ENCODE results near the gene INSYN2B. TPM values are rescaled to one million over a fixed set of nuclear protein-coding genes. Genes with fewer than 3 reads are reported as not detected.
A peak's percentile ranks its signal among the peaks of the same experiment; 100 is the strongest.

Gene INSYN2B
- polyA plus RNA-seq, 4 donors, result 1.6 to 4.7 (median 2.2) TPM

DNA sequence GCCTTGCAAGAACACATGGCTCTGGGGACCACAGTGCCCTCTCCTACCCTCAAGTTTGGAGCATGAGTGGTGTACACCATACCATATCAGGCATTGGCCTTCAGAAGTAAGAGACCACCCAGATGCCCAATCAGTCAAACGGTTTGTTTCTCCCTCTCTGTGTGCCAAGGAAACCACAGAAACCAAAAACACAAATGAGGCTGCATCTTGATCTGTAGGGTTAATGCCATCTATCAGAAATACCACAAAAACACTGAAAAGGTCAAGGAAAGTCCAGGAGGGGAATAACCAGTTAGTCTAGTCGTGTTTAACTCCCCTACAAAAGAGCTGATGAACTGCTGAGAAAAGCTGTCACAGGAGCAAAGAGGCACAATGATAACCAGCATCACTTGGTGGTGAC lies 78.4 kb downstream of the INSYN2B start:
- no peak for DNase-seq (ENCODE audit: low read depth in 4 of 4, low spot score in 3 of 4)

DNA sequence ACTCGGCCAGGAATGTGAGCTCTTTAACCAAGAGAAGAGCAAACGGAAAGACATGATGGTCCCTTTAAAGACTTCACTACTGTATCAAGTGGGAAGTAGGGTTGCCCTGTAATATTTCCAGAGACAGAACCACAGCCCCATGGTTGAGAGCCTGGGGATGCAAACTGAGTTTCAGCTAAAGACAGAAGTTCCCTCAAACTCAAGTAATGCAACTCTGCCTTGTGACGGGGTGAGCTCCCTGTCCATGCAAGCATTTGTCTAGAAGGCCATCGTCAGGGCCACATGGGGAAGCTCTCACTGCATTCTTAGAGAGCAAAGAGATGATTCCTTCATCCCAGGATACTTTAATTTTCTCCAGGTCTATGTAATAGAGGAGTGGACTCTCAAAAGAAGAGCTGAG lies 82.8 kb downstream of the INSYN2B start:
- no peak for DNase-seq (ENCODE audit: low read depth in 4 of 4, low spot score in 3 of 4)

DNA sequence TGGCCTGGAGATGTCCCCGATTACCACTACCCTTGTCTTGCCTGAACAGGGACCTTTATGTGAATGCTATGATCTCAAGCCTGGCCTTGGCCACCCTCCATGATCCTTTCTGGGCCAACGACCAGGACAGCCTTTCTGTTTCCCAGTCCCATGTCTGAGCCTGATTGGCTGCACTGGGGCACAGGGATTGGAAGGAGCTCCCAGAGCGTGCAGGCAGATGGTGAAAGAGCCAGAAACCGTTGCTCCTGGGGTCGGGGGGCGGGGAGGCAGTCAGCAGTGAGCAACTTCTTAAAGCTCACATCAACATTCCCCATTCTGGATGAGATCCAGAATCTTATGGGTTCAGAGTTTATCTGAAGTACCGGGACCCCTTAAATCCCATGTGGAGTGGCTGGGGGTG lies 84.4 kb downstream of the INSYN2B start:
- no peak for DNase-seq (ENCODE audit: low read depth in 4 of 4, low spot score in 3 of 4)

DNA sequence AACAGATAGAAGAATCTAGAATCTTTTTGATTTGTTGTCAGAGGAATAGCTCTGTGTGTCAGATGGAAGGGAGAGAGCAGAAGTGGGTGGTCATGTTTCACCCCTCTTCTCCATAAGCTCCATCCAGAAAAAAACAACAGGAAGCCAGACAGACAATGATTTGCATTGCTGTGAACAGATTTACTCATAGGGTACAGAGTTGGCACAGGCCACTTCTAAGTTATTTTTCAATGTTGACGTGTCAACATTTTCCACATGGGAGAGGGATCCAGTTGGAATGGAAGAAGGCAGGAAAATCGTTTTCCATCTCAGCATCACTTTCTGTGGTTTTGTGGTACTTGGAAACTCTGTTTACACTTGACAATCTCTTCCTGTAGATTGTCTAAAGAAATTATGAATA lies 86.7 kb downstream of the INSYN2B start:
- no peak for DNase-seq (ENCODE audit: low read depth in 4 of 4, low spot score in 3 of 4)

- DNase-seq (ENCODE audit: low read depth in 4 of 4, low spot score in 3 of 4), result no peak
These were observed 87.3 kb downstream of the INSYN2B start for GRCh38 chr5:169893010-169893409.

GRCh38 chr5:169889572-169889971 lies 90.7 kb downstream of the INSYN2B start:
- DNase-seq (ENCODE audit: low read depth in 4 of 4, low spot score in 3 of 4), result no peak

GRCh38 chr5:169886677-169887076 lies 93.6 kb downstream of the INSYN2B start:
- no peak for DNase-seq (ENCODE audit: low read depth in 4 of 4, low spot score in 3 of 4)

GRCh38 chr5:169886033-169886432 lies 94.3 kb downstream of the INSYN2B start:
- DNase-seq (ENCODE audit: low read depth in 4 of 4, low spot score in 3 of 4), result no peak

DNA sequence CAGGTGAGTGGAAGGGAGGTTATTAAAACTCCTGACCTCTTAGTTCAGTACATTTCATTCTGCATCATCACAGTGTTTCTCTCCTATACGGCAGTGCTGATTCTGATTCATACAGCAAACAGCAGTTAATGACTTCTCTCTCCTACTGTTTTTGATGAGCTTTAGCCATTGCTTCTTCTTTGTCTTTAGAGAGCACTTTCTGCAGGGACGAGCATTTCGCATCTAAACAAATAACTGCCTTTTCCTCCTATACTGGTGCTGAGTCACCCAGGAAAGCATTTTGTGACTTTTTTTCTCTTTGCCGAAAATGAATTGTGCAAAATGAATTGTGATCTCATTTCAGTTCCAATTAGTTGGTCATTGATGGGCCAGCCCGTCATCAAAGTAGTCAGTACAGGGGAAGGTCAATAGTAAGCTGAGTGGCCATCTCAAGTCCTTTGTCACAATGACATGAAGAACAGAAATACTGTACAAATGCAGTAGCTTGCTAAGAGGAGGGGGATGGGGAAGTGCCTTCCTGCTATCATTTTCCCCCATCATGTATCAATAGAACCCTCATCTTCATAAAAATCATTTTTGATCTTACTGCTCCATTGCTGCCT lies 98.5 kb downstream of the INSYN2B start:
- no peak for DNase-seq (ENCODE audit: low read depth in 4 of 4, low spot score in 3 of 4)

DNA sequence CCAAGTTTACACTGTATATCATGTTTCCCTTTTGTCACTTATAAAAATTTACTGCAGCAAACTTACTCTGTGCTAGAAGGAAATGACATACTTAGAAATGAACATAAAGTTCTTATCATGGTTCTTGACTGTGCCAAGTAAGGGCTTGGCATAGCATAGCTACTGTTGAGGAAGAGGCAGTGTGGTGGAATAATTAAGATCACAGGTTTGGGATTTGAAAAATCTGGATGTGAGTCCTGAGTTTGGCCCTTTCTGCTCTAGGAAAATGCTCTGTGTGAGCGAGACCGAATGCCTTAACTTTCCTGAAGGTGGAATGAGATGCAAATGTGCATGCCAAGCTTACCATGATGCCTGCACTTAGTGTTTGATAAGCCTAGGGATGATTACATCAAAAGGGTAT lies 99.5 kb downstream of the INSYN2B start:
- DNase-seq (ENCODE audit: low read depth in 4 of 4, low spot score in 3 of 4), result no peak

DNA sequence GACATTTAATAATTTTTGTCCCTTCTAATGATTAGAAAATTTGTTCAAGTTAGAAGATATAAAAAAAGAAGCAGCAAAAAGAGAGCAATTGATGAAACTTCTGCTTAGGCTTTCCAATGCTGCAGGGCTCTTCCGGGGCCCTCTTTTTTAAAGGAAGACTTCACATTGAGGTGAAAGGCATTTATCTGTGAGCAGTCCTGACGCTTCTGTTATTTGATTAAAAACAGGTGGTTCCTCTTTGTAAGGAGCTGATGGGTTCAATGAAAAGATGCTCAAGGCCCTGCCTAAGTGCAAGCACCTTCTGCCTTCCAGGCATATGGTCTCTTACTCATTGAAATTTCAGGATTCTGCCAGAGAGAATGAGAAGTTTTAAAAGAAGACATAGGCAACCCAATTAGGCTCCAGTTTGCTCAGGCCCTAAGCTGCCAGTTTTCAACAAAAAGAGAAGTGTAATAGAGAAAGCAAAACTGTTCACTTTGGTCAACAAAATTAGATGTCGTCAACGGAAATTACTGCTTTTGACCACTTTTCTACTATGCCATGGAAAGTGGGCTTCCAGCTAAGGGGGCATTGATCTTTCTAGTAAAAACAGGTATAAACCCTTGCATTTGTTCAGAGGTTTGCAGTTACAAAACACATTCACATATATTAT lies 100.2 kb downstream of the INSYN2B start:
- DNase-seq (ENCODE audit: low read depth in 4 of 4, low spot score in 3 of 4), result no peak

- DNase-seq (ENCODE audit: low read depth in 4 of 4, low spot score in 3 of 4), result no peak
These were observed 103.9 kb downstream of the INSYN2B start for GRCh38 chr5:169876386-169876785.

DNA sequence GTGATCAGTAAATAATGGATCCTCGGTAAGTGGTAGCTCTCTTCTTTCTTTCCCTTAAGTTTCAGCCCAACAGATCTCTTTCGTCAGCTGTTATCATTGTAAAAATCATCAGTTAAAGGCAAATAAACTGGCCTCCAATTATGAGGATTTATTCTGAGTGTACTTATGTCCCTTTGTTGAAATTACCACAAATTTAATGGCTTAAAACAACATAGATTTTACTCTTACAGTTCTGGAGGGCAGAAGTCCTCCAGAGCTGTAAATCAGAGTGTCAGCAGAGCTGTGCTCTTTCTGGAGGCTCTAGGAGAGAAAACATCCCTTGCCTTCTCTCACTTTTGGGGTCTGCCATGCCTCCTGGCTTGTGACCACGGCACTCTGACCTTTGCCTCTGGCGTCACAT lies 104.6 kb downstream of the INSYN2B start:
- peak; percentile 16 to 42 (median 30) for DNase-seq (ENCODE audit: low read depth in 4 of 4, low spot score in 3 of 4)

- no peak for DNase-seq (ENCODE audit: low read depth in 4 of 4, low spot score in 3 of 4)
These were observed 105.1 kb downstream of the INSYN2B start for GRCh38 chr5:169875091-169875728.

DNA sequence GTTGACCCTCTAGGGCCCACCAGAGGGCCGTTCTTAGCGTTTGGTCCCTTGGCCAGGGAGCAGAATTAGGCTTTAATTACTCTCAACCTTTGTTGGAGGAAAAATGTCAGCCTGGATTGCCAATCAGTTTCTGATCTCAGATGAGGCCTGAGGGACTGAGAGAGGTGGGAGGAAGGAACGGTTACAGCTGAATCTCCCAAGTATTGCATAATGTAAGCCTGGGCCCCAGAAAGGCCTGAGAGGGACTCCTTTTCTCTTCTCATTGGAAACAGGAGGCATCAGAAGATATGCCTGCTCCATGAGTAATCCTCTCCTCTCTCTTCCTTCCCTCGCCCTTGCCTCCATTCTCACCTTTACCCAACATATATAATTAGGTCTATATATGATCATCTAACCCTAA lies 105.7 kb downstream of the INSYN2B start:
- DNase-seq (ENCODE audit: low read depth in 4 of 4, low spot score in 3 of 4), result no peak

GRCh38 chr5:169873642-169874041 lies 106.7 kb downstream of the INSYN2B start:
- DNase-seq (ENCODE audit: low read depth in 4 of 4, low spot score in 3 of 4), result peak in 3 of 4 donors; percentile 5 to 29 (median 7)

DNA sequence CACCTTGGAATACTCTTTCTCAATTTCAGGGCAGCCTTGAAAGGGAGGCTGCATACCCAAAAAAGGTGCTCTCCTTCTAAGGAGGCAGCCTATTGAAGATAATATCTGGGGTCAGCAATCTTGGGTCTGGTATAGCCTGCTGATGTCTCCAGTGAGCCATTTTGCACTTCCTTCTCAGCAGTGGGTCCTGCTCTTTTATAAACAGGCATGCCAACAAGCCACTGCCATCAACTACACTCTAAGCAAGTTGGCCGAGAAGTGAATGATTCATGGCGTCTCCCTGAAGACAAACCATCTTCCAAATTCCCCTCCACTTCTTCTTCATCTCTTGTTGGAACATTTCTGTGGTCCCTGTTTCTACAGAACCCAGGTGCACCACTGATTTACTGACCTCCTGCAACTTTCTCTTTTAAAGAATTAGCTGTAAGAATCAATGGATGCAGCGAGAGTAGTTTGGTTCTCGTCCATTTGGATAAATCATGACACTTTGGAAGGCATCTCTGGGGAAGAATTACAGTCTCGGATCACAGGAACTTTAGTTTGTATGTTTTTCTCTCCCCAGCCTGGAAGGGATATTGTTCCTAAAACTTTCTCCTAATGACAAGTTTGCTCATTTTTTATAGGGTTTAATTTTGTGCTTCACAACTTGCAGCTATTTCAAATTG lies 108.3 kb downstream of the INSYN2B start:
- no peak for DNase-seq (ENCODE audit: low read depth in 4 of 4, low spot score in 3 of 4)

DNA sequence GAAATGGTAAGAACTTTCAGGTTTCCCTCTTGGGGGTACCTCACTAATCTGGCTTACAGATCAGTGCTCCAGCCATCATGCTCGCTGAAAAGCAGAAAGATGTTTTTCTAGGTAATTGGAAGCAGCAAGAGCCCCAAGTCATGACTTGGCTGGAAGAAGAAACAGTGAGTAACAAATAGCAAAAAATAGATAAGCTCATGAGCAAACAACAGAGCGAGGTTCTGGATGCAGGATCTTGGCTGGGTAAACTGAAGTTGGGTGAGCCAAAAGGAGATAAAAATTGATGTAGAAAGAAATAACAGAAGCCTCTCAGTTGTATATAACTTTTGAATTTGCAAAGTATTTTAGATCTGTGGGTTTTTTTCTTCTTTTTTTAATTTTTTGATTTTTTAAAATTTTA lies 110.1 kb downstream of the INSYN2B start:
- no peak for DNase-seq (ENCODE audit: low read depth in 4 of 4, low spot score in 3 of 4)

- DNase-seq (ENCODE audit: low read depth in 4 of 4, low spot score in 3 of 4), result no peak
These were observed 111.2 kb downstream of the INSYN2B start for GRCh38 chr5:169869066-169869465.

- DNase-seq (ENCODE audit: low read depth in 4 of 4, low spot score in 3 of 4), result no peak
These were observed 112.9 kb downstream of the INSYN2B start for GRCh38 chr5:169867347-169867746.

DNA sequence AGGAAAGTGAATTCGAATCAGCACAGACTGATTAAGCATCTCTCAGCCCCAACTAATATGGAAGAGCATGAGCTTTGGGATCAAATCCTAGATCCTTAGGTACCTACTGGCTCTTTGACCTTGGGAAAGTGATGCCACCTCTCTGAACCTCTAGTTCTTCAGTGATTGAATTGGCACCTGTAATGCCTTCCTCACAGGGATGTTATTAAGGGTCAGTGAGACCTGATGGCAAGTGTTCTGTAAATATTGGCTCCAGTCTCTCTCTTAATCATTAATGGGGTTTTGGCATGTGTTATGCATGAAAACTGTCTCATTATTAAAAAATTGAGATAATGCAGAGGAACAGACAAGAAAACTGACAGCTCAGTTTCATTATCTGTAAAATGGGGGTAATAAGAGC lies 115.8 kb downstream of the INSYN2B start:
- no peak for DNase-seq (ENCODE audit: low read depth in 4 of 4, low spot score in 3 of 4)

- no peak for DNase-seq (ENCODE audit: low read depth in 4 of 4, low spot score in 3 of 4)
These were observed 117.9 kb downstream of the INSYN2B start for GRCh38 chr5:169862391-169862811.

Data from left renal pelvis (tissue), 4 donors.